ENCODE measurements around the gene C1orf122.

DNA sequence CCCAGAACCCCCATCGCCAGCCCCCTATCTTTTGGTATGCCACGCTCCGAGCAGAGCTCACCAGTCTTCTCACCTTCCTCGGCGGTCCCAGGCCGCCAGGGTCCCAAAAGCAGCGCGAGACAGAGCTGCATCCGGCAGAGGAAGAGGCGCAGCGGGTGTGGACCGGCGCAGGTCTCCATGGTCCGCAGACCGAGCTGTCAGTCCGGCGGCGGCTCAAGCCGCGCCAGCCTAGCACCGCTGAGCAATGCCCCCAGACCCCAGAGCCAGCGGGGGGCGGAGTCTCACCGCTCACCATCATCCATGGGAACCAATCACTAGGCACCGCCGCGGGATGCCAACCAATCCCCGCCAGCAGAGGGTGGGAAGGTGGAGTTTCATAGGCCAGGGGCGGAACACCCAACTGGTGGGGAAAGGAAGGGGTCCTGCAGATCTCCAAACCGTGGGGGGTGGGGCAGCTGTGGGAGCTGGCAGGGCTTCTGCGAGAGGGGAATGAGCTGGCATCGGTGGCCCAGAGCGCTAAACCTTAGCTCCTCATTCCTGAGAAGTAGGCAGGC, 42.6 kb upstream of the C1orf122 start, which contains the start of gene EPHA10:
- TF ChIP-seq, protein P1, sequence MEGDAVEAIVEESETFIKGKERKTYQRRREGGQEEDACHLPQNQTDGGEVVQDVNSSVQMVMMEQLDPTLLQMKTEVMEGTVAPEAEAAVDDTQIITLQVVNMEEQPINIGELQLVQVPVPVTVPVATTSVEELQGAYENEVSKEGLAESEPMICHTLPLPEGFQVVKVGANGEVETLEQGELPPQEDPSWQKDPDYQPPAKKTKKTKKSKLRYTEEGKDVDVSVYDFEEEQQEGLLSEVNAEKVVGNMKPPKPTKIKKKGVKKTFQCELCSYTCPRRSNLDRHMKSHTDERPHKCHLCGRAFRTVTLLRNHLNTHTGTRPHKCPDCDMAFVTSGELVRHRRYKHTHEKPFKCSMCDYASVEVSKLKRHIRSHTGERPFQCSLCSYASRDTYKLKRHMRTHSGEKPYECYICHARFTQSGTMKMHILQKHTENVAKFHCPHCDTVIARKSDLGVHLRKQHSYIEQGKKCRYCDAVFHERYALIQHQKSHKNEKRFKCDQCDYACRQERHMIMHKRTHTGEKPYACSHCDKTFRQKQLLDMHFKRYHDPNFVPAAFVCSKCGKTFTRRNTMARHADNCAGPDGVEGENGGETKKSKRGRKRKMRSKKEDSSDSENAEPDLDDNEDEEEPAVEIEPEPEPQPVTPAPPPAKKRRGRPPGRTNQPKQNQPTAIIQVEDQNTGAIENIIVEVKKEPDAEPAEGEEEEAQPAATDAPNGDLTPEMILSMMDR (IDR thresholded peaks at IDR 0.05), result no peak
- TF ChIP-seq POLR2AphosphoS5 (IDR thresholded peaks at IDR 0.05), result no peak

Data from breast epithelium (tissue), 3 donors.